ENCODE data around the gene MFSD6. TPM values are rescaled to one million over a fixed set of nuclear protein-coding genes. Genes with fewer than 3 reads are reported as not detected.
"Not testable (repeated sequence)": the region's sequence is repeated elsewhere in the genome, so short reads cannot be mapped to it uniquely, and the experiment has no call there.

Gene MFSD6
- polyA plus RNA-seq, 3 donors, result 14.9 to 16.2 (median 15.6) TPM

DNA sequence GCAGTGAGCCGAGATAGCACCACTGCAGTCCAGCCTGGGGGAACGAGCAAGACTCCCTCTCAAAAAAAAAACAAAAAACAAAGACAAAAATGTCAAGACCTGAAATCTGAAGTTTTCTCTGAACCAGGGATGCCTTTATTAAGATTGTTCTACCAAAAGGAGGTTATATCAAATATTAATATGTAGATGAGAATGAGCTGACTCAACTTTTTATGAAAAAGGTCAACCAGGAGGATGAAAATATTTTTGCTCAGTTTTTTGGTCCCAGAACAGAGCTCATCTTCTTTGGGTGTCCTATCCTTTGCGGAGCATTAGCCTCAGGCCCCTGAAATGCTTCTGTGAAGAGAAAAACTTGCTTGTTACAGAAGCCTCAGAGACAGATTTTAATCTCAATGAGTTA is 82.3 kb downstream of the MFSD6 start:
- no peak for DNase-seq (ENCODE audit: low read depth in 3 of 3, low spot score in 2 of 3)

DNA sequence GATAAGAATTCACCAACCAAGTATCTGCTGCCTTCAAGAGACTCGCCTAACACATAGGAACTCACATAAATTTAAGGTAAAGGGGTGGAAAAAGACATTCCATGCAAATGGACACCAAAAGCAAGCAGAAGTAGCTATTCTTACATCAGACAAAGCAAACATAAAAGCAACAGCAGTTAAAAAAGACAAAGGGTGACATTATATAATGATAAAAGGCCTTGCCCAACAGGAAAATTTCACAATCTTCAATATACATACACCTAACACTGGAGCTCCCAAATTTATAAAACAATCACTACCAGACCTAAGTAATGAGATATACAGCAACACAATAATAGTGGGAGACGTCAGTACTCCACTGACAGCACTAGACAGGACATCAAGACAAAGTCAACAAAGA is 84.9 kb downstream of the MFSD6 start:
- no peak for DNase-seq (ENCODE audit: low read depth in 3 of 3, low spot score in 2 of 3)

DNA sequence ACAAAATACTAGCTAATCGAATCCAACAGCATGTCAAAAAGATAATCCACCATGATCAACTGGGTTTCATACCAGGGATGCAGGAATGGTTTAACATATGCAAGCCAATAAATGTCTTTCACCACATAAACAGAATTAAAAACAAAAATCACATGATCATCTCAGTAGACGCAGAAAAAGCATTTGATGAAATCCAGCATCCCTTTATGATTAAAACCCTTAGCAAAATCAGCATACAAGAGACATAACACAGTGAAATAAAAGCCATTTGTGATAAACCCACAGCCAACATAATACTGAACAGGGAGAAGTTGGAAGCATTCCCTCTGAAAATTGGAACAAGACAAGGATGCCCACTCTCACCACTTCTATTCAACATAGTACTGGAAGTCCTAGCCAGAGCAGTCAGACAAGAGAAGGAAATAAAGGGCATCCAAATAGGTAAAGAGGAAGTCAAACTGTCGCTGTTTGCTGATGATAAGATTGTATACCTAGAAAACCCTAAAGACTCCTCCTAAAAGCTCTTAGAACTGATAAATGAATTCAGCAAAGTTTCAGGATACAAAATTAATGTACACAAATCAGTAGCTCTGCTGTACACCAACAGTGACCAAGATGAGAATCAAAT is 86.6 kb downstream of the MFSD6 start:
- not testable (repeated sequence) for DNase-seq (ENCODE audit: low read depth in 3 of 3, low spot score in 2 of 3)

DNA sequence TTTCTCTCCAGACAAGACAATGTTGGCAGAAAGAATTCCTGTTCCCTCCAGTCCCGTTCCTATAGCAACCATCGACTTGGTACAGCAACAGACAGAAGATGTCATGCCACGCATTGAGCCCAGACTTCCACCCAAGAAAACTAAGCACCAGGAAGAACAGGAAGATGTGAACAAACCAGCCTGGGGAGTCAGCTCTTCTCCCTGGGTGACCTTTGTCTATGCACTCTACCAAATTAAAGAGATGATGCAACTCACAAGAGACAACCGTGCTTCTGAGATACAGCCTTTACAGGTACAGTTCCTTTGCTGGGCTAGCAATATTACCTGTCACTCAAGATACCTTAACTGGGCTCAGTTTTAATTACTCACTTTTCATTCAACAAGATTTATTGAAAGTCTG is 89.3 kb downstream of the MFSD6 start:
- no peak for DNase-seq (ENCODE audit: low read depth in 3 of 3, low spot score in 2 of 3)

DNA sequence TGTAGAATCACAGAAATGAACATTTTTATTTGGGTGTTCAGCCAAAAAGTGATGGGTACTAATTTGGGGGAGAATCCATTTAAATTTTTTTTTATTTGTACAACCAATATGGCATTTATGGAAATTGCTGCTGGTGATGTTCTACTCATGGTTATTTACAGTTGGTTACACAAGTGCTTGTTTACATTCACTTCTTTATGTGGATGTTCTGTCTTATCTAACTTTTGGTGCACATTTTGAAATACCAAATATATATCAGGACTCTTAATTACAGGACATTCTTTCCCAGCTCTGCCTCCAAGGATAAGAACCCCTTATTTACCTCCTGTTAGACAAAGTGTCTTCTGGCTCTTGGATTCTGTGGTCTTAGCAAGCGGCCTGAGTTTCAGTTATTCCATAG is 91.1 kb downstream of the MFSD6 start:
- no peak for DNase-seq (ENCODE audit: low read depth in 3 of 3, low spot score in 2 of 3)

DNA sequence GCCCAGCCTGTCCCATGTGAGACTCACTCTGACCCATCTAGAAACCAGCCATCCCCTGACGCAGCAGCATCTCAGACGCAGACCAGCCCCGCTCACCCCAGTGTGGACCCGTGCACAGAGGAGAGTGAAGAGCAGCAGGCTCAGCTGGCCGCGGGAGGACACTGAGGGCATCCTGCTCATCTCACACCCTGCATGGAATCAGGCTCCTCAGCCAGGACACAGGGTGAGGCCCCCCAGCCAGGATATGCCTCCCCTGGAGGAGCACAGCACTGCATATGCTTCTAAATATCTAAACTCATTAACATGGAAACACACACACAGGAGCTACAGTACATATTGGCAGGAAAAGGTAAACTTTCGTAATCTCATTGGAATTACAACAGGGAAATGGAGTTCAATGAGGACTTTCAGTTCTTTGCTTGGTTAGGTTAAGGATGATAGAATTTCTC is 91.9 kb downstream of the MFSD6 start:
- no peak for DNase-seq (ENCODE audit: low read depth in 3 of 3, low spot score in 2 of 3)

DNA sequence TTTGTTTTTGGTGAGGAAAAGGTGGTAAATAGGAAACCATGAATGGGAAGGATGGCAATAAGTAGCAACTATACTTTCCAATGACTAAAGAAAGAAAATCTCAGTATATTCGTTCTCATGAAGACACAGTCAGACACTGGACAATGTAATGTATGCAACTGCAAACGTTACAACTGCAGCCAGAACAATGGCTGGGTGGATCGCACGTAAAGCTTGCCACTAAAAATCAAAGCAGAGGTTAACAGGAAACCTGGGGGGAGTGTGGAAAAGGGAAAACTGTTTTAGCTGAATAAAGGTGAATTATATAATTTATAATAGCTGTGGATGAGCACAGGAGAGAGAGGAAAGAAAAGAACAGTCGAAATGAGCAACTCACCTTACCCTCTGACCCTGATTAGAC is 93.1 kb downstream of the MFSD6 start:
- DNase-seq (ENCODE audit: low read depth in 3 of 3, low spot score in 2 of 3), result no peak

DNA sequence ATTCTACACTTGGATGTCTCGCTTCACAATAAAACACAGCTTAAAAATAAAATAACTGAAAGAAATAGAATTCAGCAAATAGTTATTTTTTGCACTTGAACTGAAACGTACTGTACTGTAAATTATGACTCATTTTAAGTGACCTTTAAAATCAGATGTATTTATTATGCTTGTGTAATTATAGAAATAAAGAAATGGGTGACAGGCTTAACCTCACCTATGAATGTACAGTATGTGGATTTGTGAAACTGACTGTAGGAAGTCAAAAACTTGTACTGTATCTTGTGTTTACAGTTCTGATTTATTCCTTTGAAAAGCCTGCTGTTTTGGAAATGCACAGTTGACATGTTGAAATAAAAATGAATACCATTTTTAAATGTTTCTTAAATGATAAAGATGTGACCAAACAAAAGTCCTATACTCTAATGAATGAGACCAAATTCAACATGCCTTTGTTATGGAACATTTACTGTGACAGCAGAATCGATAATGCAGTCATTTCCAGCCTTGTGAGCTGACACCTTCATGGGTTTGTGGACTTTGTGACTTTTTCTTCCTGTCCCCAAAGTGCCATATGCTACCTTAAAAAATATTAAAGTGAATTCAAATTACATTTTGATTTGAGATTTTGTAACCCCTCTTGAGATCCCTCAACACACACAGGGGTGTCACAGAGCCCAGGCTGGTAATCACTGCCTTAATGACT is 93.7 kb downstream of the MFSD6 start:
- DNase-seq (ENCODE audit: low read depth in 3 of 3, low spot score in 2 of 3), result no peak

DNA sequence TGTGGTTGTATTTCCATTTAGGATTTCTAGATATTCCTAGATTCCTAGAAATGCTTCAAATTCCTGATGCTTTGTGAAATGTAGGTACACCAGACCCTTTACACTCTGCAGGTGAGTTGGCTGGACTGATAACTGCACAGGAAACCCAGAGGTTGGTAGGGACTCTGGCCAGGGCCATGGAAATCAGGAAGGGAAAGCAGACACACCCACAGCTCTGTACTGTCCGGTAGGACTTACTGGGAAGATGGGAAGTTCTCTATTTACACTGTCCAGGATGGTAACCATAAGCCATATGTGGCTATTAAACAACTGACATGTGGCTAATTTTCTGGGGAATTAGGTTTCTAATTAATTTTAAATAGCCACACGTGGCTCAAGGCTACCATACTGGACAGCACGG is 94.9 kb downstream of the MFSD6 start:
- DNase-seq (ENCODE audit: low read depth in 3 of 3, low spot score in 2 of 3), result no peak

DNA sequence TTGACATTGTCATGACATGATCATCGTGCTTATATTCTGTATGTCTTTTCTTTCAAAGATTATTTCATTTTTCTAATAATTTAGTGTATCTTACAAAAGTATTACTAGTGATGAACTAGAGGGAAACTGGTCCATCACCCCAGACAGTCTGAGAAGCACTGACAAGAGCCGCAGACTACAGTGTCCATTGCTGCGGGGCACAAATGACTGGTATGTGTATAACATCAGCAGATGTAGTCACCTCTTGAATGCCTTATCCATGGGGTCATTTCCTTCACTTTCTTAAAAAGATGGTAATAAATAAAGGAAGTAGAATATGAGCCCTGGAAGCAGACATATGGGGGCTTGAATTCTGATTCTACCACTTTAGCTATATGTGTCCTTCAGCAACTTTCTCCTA is 96.8 kb downstream of the MFSD6 start:
- no peak for DNase-seq (ENCODE audit: low read depth in 3 of 3, low spot score in 2 of 3)

DNA sequence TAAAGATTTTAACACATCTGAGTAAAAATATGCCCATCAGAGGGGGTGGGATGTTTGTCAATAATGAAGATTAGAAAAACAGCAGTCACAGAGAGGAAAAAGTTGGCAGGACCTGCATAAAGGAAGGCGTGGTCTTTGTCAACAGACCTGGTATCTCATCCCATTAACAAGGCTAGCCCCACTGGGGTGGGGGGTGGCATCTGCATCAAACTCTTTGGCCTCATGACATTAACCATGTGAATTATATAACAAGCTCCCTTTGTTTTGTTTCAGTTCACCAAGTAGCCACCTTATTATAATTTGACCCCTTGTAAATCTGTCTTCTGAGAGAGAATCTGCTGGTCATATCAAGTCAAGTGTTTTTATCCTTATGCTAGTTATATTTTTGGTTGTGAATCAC is 97.5 kb downstream of the MFSD6 start:
- no peak for DNase-seq (ENCODE audit: low read depth in 3 of 3, low spot score in 2 of 3)

DNA sequence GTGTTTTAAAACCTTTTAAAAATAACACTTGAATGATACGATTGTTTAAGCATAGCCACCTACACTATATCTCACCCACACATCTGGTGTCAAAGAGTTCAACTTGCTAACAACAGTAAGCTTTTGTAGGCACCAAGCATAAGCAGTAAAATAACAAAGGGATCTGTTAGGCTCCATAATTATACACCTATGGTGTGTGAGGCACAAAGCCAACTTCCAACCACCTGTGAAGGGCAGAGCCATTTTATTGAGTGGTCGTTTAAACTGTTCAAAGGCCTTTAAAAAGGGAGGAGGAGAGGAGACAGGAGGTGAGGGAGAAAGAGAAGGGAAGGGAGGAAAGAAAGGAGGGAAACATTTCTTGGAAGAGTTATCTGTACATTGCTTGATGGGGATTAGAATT is 98.5 kb downstream of the MFSD6 start:
- DNase-seq (ENCODE audit: low read depth in 3 of 3, low spot score in 2 of 3), result no peak

DNA sequence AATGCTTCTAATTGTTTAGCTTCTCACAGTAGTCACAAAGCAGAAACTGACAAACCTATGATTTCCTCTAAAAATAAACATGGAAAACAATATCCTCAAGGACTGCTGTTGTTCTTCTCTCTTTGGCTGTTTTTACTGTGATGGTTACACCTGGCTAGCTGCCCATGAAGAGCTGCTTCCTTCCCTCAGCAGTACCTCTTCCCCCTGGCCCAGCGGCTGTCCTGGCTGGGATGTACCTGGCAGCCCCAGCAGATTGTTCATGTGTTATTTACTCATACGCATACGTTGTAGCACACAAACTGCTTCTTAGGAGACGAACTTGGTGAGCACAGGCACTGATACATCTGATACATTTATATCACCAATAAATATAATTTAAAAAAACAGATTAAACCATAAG is 99.0 kb downstream of the MFSD6 start:
- no peak for DNase-seq (ENCODE audit: low read depth in 3 of 3, low spot score in 2 of 3)

DNA sequence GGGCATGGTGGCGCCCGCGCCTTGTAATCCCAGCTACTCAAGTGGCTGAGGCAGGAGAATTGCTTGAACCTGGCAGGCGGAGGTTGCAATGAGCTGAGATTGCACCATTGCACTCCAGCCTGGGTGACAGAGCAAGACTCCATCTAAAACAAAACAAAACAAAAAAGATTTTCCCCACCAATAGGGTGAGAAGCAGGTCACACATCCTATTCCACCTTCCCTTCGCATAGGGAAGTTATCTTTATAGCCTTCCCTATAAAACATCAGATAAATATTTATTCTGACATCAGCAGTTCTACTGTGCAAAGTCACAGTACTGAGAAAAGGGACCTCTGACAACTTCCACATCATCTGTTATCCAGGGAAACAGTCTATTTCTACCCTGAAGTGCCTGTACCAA is 101.7 kb downstream of the MFSD6 start:
- DNase-seq (ENCODE audit: low read depth in 3 of 3, low spot score in 2 of 3), result not testable (repeated sequence)

DNA sequence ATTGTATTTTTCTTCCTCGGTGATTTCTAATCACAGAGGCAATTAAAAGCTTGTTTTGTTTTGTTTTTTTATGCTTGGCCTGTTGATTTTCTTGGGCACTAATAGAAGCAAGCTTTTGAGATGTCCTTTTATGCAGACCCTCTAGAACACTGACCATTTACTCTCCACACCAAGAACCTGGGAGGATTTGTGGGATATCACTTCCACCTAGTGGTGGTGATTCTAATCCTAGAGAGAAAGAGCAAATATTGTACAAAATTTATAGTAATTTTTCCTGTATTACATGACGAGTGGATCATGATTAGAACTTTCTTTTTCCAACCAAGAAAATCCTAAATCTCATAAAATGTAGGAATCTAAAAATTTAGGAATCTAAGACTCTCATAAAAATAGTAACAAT is 102.9 kb downstream of the MFSD6 start:
- no peak for DNase-seq (ENCODE audit: low read depth in 3 of 3, low spot score in 2 of 3)

DNA sequence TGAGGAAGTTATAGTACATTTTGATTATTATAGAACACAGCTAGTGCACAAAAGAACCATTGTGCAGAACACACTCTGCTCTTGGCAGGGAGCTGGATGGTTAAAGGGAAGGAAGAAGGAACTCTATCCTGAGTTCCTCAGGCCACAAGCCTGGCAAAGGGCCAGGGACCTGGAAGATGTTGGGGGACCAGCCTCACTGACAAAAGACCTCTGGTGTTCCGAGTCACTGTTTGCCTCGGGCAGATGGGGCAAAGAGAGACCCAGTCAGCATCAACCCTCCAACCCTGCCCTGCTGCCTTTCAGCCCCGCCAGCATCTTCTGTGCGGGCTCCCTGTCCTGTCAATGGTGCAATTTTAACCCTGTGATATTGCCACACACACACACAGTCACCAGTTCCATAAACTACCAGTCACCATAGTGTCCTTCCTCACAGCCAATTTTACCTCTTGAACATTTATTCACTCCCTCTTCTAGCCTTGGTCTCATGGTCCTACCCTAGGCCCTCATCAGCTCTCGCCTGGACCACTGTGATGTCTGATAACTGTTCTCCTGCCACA is 104.5 kb downstream of the MFSD6 start:
- DNase-seq (ENCODE audit: low read depth in 3 of 3, low spot score in 2 of 3), result no peak

DNA sequence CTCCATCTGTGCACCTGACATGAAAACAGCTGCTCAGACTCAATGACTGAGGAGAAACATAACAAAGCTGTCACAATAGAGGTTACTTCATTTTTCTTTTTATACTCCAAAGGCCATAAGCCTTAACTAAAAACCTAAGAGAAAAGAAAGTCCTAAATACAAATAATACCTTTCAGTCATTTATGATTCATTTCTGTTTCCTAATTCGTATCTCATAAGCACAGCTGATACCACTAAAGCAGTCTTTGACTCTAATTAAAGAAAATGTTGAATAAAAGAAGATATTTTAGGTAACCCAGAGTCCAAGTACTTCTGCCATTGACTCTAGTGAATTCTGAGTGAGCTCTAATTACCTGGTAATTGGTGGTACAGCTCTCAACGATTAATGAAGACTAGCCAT is 105.7 kb downstream of the MFSD6 start:
- no peak for DNase-seq (ENCODE audit: low read depth in 3 of 3, low spot score in 2 of 3)

DNA sequence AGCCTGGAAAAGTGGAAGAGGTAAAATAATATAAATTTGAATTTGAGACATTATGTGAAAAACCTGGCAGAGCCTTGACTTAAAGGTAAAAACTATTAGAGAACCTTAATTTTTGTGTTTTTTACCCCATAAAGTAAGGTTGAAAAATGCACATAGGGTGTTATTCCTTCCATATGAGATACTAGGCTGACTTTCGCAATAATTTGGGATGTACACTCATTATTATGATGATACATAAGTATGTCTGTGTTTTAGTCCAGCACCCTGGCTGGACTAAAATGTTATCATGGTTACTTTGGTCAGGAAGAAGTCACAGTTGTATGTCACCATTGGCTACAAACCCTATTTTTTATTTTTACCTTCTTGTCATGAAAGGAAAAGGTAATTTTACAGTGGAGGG is 106.5 kb downstream of the MFSD6 start:
- no peak for DNase-seq (ENCODE audit: low read depth in 3 of 3, low spot score in 2 of 3)

DNA sequence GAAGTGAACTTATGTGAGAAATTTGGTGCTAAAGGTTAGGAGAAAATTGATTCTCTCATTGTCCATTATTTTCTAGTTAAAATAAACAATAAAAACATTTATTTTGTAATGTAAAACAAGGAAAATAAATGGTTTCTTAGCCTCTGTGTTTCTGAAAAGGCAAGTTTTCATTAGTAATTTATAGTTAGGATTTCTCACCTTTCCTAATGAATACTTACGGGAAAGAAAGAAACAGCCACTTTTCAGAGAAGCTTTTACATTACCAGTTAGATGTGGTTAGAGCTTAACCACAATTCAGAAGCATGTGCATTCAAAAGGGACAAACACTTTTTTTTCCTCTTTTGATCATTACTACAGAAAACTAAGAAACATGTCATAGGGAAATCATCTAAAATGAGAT is 107.5 kb downstream of the MFSD6 start:
- no peak for DNase-seq (ENCODE audit: low read depth in 3 of 3, low spot score in 2 of 3)

DNA sequence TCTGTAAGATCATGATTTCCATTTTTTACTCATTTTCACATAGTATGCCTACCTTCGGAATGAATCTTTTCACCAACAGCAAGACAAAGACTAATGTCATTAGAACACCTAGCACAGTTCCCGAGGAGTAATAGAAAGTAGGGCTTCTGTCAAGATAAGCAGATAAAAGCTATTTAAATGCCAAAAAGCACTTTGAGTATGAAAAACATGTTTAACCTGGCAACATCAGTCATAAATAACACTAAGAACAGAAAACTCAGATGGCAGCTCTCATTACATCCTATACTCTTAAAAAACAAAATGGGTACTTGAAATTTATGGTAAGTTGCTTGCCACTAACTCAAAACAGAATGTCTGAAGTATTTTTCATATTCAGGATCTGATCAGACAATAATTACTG is 109.3 kb downstream of the MFSD6 start:
- DNase-seq (ENCODE audit: low read depth in 3 of 3, low spot score in 2 of 3), result no peak

DNA sequence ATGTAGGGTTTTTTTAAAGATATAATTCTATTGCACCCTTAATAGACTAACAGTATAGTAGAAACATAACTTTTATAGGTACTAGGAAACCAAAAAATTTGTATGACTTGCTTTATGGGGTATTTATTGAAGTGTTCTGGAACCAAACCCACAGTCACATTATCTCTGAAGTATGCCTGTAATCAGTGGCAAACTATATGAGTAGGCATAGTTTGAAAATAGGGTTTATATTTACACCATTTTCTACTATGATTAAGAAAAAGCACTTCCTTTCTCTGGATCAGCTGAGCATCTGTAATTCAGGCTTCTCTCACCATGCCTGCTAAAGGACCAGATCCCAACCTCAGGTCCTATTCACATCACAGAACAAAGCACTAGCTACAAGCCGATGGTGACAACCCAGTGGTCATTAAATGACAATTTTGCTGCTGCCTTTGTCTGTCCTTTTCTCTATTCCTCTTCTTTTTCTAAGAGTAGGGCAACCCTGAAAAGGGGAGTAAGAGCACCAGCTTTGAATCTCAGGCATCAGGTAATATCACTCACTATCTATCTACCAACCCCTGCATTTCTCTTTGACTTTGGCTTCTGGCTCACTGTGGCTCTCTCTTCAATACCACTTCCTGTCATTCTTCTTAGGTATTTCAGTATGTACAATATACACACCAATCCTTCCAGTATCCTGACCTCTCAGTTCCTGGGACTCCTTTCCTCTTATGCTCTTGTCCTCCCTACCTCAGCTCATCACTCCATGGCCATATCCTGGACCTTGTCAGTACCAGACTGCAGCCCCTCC is 112.0 kb downstream of the MFSD6 start:
- DNase-seq (ENCODE audit: low read depth in 3 of 3, low spot score in 2 of 3), result no peak

DNA sequence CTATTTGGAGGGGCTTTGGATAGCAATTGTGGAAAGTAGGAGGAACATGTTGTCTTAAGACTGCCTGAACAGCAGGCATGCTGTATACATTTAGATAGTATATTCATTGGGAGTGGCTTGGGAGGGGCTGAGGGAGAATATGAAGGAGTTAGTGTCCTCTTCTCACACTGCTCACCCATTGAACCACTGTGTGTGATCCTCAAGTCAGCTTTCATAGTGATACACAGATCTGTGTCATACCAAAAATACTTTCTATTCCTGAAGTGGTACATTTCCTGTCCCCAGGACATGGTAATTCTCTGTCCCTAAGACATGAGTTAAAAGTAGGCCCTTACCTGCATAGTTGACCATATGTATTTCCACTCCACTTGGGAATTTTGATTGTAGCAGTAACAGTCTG is 116.8 kb downstream of the MFSD6 start:
- DNase-seq (ENCODE audit: low read depth in 3 of 3, low spot score in 2 of 3), result no peak

Data from right renal cortex interstitium (tissue), 3 donors.